Measurements from ENCODE around the gene TNFSF15. TPM values are rescaled to one million over a fixed set of nuclear protein-coding genes. Genes with fewer than 3 reads are reported as not detected.

The TNFSF15 gene
- 0.06 to 0.11 TPM (median 0.07 TPM) in 5 replicates for total RNA-seq (2022; extraction: Qiagen RNA extraction)

GRCh38 chr9:114805670-114806525, at the start of gene TNFSF15:
TSS of gene TNFSF15 (minus strand) at chr9:114806039. CDS start at chr9:114806012, 27 bp downstream.

Other genes with a start within 250 kb of the TNFSF15 start
- gene ATP6V1G1, start 218.3 kb downstream of the TNFSF15 start, total RNA-seq (2022; extraction: Qiagen RNA extraction): 102 to 148 TPM (median 108 TPM) in 5 replicates
- 9.9 to 15.9 TPM (median 14.8 TPM) in 5 replicates for gene TMEM268, start 194.7 kb downstream of the TNFSF15 start, total RNA-seq (2022; extraction: Qiagen RNA extraction)
- not detected in 5 replicates for gene TEX53, start 148.2 kb downstream of the TNFSF15 start, total RNA-seq (2022; extraction: Qiagen RNA extraction)
- gene TEX48, start 123.8 kb downstream of the TNFSF15 start, total RNA-seq (2022; extraction: Qiagen RNA extraction): not detected in 5 replicates
- not detected in 5 replicates for gene TNFSF8, start 124.6 kb upstream of the TNFSF15 start, total RNA-seq (2022; extraction: Qiagen RNA extraction)

Measured in A549 treated with dexamethasone at 1 μM for 4 hours (cell line).